Tongue (tissue), 2 donors: ENCODE results near the gene SBNO1. TPM values are rescaled to one million over a fixed set of nuclear protein-coding genes. Genes with fewer than 3 reads are reported as not detected.
"Not testable (repeated sequence)": the region's sequence is repeated elsewhere in the genome, so short reads cannot be mapped to it uniquely, and the experiment has no call there.

Experiments
- DNase-seq: peaks from one replicate; pipeline ENCODE4 v3.0.0-alpha.2; 2015
- total RNA-seq: library from RNA; depleted of rRNA; stranded (reverse); fragments of >200 nt; gene quantifications from one replicate; pipeline ENCODE4 v1.2.3, GENCODE V29; 2014

The SBNO1 gene
- total RNA-seq, 1 donor from 2014 or later = 24.5 TPM

DNA sequence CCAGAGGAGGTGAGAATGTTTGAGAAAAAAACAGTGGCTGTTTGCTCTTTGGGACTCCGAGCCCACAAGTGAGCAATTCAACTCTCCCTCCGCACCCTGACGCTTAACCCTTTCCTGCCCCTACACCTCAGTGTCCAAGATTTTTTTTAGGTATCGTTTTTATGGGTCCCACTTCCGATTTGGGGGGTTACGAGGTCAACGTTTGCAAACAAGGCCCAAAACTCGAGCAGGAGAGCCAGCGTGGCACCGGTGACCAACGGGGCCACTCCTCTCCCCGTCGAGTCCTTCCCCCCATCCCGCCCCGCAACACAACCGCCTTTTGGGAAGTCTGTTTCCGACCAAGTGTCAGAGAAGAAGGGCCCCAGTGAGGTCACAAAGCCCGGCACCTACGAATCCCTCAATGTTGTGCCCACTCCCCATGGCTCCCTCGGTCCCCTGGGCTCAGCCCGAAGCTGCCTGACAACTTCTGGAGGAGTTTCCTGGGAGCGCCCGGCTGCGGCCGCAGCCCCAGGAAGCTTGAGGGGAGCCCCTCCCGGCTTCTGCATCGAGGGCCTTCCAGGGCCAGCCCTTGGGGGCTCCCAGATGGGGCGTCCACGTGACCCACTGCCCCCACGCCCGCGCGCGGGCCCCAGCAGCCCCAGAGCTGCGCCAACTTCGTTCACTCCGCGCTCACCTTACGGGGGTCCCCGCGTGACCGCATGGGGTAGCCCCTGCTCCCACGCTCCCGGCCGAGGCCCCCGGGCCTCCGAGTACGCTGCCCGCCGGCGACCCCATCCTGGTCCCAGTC lies 94.2 kb downstream of the SBNO1 start:
- peak; percentile 45 for DNase-seq

DNA sequence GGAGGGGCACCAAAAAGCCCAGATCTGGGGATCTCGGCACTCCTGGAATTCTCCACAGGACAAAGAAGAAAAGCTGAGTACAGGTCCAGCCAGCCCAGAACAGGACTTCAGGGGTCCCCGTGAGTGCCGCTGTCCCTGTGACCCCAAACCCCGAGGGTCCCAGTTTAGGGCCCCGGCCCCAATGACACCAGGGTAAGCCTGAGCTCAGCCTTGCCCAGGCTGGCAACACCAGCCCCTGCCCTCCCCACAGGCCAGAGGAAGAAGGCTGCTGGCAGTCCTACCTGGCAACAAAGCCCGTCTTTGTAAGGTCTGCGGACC lies 94.8 kb downstream of the SBNO1 start:
- peak; percentile 45 for DNase-seq

- DNase-seq = peak; percentile 92
Observed at GRCh38 chr12:123269395-123269892, 95.2 kb downstream of the SBNO1 start.

DNA sequence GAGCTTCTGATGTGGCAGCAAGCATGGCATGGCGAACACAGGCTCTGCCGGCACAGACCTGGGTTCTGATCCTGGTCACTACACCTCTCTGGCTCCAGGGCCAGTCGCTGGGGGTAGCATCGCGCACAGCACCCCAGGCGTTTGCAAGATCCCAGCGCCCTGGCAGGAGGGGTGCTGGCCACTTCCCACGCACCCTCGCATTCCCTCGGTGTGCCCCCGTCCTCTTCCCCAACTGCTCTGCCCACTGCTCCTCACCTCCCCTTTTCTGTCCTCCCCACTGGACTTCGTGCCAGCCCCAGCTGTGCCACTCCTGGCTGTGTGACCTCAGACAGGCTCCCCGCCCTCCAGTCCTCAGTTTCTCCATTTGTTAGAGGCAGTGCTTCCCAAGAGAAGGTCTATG lies 95.8 kb downstream of the SBNO1 start:
- no peak for DNase-seq

GRCh38 chr12:123267991-123268843 lies 96.4 kb downstream of the SBNO1 start:
- DNase-seq = peak; percentile 97

DNA sequence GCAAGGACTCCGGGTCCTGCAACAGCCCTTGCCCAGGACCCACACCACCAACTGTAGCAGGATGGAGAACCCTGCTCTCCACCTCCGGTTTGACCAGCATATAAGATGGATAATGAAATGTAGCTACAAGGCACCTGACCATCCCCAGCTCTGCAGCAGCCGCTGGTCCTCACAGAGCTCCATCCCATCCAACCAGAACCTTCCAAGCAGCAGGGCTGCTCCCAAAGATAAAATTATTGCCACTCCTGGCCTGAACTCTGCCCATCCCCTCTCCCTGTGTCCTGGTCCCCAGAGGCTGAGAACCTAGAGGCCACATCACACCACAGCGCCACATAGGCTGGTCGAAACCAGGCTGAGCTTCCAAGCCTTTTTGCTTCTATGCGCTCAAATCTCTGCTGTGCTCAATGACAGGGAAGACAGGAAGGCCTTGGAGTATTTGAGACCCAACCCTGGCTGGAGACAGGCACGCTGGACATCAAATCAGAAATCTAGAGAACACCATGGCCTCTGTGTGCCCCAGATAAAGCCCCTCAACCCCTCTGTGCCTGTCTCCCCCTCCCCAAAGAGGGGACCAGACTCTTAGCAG lies 97.2 kb downstream of the SBNO1 start:
- DNase-seq = no peak

DNA sequence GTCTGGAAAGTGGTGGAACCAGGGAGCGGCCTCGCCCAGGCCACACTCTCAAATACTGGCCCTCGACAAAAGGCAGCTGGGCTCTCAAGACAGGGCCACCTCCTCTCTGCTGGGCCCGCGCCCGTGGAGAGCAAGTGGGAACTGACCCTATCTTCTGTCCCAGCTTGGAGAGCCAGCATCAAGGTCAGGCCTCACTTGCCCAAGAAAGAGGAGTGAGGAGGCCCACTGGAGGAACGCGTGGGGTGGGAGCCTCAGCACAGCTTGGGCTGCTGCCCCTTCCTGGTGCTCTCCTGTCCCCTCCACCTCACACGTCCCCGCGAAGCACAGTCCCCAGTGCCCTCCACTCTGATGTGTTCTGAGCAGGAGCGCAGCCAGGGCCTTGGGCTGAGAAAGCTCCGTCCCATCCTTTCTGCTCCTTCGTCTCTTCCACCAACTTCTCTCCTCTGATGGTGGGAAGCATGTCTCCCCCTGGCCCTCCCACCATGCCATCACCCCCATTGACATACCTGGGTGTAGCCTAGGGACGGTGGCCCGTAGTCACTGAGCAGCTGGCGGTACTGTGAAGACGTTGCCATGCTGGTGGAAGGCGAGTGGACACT lies 97.9 kb downstream of the SBNO1 start:
- no peak for DNase-seq

DNA sequence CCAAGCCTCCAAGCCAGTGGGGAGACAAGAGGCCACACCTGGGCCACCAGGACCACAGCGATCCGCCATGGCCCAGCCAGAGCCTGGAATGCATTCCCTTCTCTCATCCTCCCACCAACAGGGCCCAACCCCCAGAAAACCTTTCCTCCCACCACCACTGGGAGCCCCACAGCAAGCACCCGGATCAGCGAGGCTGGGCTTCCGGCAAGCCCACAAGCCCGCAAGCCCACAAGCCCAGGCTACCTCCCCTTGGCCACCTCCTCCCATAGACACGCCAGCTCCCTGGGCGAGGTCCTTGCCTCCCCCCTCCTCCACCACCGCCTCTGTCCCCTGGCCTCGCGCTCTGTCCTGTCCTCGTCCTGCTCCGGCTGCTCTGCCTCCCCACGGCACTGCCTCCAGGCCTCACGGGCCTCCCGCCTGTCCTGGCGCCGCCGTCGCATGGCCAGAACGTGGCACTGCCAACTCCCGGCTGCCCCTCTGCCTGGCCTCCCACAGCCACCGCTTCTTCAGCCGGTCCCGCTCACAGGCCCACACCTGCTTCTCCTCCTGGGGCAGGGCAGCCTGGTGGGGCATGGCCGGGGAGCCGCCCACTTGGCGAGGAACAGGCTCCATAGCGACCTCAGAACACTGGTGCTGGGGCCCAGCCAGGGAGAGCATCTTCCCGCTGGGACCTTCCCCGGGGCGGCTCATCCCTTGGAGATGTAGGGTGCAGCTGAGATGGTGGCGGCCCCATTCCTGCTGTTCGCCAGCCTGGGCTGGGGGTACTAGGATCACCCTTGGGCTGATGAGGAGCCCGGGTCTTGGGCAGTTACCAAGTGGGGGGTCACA lies 98.6 kb downstream of the SBNO1 start:
- no peak for DNase-seq

DNA sequence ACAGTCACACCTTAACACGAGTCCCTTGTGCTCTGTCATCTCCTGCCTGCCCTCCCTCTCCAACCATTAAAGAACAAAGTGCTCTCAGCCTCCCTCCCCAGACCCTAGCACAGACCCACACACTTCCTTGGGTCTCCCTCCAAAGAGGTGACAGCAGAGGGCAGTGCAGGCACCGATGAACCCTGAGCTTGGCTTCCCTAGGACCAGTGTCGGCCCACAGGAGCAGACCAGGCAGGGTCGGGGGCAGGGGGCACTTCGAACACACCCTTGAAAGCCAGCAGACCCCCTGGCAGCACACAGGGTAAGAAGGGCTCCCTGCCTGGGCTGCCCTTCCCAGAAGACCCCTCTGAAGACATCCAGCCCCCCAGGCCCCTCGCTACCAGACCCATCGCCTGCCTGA lies 100.0 kb downstream of the SBNO1 start:
- no peak for DNase-seq

DNA sequence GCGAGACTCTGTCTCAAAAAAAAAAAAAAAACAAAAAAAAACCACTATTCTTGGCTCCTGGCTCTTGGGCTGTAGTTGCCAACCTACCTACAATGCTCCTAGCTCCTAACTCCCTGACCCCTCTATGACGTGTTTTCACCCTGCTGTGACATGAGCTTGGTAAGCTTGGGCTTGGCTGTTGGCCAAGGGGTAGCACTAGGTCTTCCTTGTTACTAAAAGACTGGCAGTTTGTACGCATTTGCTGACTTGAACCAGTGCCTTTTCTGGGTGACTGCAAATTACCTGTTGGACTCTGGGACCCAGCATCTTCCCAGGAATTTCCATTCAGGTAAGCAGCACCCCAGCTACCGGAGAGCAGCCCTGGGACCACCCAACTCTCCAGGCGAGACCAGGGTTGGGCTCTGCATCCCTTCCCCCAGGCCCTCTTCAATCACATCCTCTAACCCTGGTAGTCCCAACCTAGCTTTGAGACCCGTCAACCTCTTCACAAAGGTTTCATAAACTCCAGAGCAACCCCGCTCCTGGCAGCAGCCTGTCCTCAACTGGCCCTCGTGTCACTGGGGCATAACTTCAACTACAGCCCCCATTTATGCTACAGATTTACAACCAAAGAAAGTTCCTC lies 101.3 kb downstream of the SBNO1 start:
- DNase-seq = no peak

DNA sequence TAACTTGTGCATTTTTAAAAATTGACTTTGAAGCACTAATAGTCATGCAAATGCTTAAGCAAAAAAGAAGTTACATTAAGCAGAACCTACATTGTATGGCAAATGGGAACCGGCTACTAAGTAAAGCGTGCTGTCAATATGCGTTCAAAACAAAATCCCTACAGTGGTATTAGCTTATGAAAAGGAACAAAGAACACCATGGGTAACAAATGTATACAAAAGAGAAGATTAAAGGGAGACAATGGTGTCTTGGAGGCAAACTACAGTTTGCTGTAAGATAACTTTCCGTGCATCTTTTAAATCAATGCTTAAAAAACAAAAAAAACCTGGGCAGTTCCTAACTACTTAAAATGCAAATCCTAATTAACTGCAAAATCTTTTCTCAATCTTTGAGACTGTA lies 103.5 kb downstream of the SBNO1 start:
- DNase-seq = no peak

DNA sequence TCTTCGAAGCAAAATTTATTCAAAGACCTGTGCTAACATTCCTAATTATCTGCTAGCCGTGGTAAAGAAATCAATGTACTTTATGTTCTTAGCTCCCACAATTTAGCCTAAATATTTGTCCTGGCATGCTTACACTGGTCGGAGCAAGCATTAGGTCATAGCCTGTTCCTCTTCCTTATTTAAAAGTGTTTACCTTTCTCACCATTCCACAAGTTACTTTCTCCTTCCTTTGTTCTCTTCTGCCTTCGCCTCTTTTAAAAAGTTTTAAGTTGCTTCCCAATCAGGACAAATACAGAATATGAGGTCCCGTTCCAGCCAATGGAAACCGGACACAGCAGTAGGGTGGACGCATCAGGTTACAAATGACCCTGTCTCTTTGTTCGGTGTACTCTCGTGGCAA lies 104.6 kb downstream of the SBNO1 start:
- no peak for DNase-seq

DNA sequence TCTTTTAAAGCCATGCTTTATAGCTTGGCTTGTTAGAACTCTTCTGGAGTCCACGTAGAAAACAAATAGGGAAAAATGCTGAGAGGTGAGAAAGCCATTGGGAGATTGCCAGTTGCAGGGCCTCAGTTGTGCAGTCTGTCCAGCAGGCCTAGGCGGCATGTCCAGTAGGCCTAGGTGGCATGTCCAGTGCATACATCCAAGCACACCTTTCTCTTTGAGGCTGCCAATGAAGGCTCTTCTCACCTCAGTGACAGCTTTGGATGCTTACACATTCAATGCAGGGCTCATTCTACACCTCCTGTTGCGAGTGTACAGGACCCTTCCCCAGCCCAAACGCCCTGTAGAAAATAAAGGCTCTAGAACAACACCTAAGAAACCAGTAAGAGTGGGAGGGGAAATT lies 106.1 kb downstream of the SBNO1 start:
- no peak for DNase-seq

DNA sequence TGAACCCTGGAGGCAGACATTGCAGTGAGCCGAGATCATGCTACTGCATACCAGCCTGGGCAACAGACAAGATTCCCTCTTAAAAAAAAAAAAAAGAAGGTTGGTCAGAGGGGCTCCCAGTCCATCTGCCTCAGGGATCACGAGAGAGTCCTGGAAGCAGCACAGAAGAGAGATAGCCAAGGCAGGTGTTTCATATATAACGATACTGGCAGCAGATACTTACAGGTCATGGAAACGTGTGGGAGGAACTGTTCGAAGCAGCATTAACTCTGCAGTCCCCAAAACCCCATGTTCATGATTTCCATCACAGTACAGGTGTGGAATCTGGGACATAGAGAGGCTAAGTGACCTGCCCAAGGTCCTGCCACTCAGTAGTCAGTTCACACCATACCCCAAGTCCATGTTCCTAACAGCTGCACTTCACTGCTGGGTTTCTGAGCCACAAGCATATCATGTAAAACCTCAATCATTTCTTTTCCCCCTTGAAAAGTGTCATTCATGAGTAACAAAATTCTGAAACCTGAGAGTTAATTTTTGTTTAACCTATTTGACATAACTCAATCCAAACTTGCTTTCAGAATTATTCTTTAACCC lies 109.7 kb downstream of the SBNO1 start:
- no peak for DNase-seq

DNA sequence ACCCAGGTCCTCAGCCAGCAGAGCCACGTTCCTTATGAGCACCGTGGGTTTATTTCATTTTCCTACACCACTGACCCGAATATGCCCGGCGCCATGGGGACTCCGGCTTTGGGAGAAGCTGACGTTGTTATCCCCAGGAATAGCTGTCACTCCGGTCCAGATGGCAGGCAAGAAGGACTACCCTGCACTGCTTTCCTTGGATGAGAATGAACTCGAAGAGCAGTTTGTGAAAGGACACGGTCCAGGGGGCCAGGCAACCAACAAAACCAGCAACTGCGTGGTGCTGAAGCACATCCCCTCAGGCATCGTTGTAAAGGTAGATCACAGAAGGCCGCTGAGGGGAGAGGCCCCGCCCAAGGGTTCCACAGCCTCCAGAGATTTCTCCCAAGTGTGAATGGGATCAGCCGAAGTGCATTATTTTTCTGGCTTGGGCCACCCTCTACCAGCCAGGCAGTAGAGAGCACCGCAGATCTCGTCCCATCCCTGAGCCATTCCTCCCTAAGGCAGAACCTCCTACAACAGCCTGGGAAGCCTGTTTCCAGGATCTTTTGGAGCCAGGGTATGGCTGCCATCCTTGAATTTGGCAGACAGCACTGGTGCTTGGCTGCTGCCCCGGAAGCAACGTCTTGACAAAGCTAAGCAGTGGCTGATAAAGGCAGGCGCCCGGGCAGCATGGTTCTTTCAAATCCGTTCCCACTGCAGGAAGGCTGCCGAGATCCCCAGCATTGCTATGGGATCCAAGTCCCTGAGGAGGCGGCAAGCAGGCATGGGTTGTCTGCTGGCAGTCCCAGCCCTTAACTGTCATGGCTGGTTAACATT lies 110.8 kb downstream of the SBNO1 start:
- DNase-seq = no peak

DNA sequence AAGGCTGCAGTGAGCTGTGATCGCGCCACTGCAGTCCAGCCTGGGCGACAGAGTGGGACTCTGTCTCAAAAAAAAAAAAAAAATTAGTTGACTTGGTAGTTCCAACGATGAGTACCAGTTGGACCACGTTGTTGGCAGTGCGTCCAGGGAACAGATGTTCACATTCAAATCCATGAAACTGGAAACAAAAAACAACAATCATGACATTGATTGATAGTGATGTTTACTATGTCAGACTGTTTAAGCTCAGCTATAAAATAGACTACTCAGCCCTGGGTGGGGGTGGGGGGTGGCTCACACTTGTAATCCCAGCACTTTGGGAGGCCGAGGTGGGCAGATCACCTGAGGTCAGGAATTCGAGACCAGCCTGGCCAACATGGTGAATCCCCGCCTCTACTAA lies 112.3 kb downstream of the SBNO1 start:
- DNase-seq = not testable (repeated sequence)

DNA sequence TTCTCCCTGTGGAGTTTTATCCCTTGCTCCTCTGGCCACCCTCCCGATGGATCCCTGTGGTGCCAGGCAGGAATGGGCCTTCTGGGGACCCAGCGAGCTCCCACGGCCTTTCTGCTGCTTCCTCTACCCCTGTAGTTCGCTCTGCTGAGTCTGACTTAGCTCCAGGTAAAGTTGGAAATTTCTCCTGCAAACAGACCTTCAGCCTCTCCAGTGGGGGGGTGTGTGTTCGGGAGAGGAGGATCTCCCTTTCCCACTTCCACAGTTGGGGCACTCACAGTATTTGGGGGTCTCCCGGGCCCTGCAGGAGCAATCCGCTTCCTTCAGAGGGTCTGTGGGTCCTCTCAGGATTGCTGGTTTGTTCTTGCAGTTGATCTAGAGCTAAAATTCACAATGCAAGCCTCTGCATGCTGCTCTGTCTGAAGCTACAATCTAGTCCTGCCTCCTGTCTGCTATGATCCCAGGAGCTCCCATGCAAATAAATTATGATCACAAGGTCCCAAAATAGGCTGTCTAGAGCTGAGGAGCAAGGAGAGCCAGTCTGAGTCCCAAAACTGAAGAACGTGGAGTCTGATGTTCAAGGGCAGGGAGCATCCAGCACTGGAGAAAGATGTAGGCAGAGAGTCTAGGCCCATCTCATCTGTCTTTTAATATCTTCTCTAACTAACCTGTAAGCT lies 113.1 kb downstream of the SBNO1 start:
- DNase-seq = no peak

GRCh38 chr12:123250471-123251383 lies 113.9 kb downstream of the SBNO1 start:
- DNase-seq = peak; percentile 51
